Testis (tissue), 3 donors: ENCODE data around the gene GRIK4. TPM values are rescaled to one million over a fixed set of nuclear protein-coding genes. Genes with fewer than 3 reads are reported as not detected.

Source experiments
- DNase-seq: peaks from one replicate; pipeline ENCODE4 v3.0.0-alpha.2; 2019
- H3K27ac ChIP-seq, 2 donors: fragments of 200-600 bp; sonication (generic); one replicate each; pipeline ENCODE4 v1.5.1; 2019
- H3K27me3 ChIP-seq: fragments of 200-600 bp; sonication (generic); one replicate; pipeline ENCODE4 v1.5.1; 2019
- H3K36me3 ChIP-seq: fragments of 200-600 bp; sonication (generic); one replicate; pipeline ENCODE4 v1.5.1; 2017; ENCODE audit warnings: low read depth; ENCODE audit errors: missing control alignments
- H3K4me1 ChIP-seq: fragments of 200-600 bp; sonication (generic); one replicate; pipeline ENCODE4 v1.5.1; 2019
- H3K4me3 ChIP-seq, 2 donors: fragments of 200-600 bp; sonication (generic); one replicate each; pipeline ENCODE4 v1.5.1; 2017 to 2019
- H3K9me3 ChIP-seq: fragments of 200-600 bp; sonication (generic); one replicate; pipeline ENCODE4 v1.5.1; 2017
- POLR2A ChIP-seq: fragments of 450-650 bp; IDR thresholded peaks from one replicate; pipeline ENCODE4 v1.6.1; 2017; ENCODE audit warnings: antibody characterized with exemption, mild to moderate bottlenecking, moderate library complexity
- WGBS, 2 donors: methylation state at CpG; one replicate each; pipeline ENCODE4 v1.1.5; 2018; 5-methylcytosine and 5-hydroxymethylcytosine counted together
- intact Hi-C: fragments of 100-400 bp; cut with DNase I; formaldehyde crosslinking; loops from one replicate; pipeline ENCODE4 v1.15.1; 2023; ENCODE audit warnings: low total_unique reads
- polyA plus RNA-seq: library from polyadenylated mRNA; stranded (reverse); fragments of 350-450 nt; fragmentation: Illumina TruSeq; extraction: RNeasy Lipid Tissue Mini Kit (QIAGEN cat#74804); gene quantifications from one replicate; pipeline ENCODE4 v1.2.3, GENCODE V29; 2014; ENCODE audit warnings: low read depth, low replicate concordance; ENCODE audit not compliant: insufficient read depth
- total RNA-seq, 2 donors: library from RNA; depleted of rRNA; stranded (reverse); fragments of >200 nt; gene quantifications; one replicate each; pipeline ENCODE4 v1.2.3, GENCODE V29; 2016
- TF ChIP-seq, protein P1 (sequence below), 3 experiments: fragments of 450-650 bp in 2 of 3; fragments of 200-600 bp in 1 of 3; sonication (generic) in 1 of 3; IDR thresholded peaks; one replicate each; pipeline ENCODE4 v1.5.1; 2016 to 2019; ENCODE audit warnings: antibody characterized with exemption in 3 of 3, mild to moderate bottlenecking in 2 of 3, moderate library complexity in 1 of 3

GRIK4 gene
- total and polyA plus RNA-seq, 3 donors from 2014 or later, result 2.6 to 3.0 (median 2.6) TPM

GRCh38 chr11:120995184-120995583, 483.6 kb downstream of the GRIK4 start:
- Histone ChIP-seq H3K9me3 (no peaks in the 10 kb centered on the region), H3K4me1 (no peaks in the 10 kb centered on the region), H3K27me3 (no peaks in the 10 kb centered on the region), H3K36me3 (no peaks in the 10 kb centered on the region), H3K27ac (no peak overlapping the region), H3K4me3 (no peak overlapping the region)
- WGBS, 2 donors, result 95 to 97% methylated on average over 2 of the region's 2 CpGs
- intact Hi-C loops, result no loop called here
- DNase-seq, result no peak
- TF ChIP-seq, protein P1, sequence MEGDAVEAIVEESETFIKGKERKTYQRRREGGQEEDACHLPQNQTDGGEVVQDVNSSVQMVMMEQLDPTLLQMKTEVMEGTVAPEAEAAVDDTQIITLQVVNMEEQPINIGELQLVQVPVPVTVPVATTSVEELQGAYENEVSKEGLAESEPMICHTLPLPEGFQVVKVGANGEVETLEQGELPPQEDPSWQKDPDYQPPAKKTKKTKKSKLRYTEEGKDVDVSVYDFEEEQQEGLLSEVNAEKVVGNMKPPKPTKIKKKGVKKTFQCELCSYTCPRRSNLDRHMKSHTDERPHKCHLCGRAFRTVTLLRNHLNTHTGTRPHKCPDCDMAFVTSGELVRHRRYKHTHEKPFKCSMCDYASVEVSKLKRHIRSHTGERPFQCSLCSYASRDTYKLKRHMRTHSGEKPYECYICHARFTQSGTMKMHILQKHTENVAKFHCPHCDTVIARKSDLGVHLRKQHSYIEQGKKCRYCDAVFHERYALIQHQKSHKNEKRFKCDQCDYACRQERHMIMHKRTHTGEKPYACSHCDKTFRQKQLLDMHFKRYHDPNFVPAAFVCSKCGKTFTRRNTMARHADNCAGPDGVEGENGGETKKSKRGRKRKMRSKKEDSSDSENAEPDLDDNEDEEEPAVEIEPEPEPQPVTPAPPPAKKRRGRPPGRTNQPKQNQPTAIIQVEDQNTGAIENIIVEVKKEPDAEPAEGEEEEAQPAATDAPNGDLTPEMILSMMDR (IDR thresholded peaks at IDR 0.05), result no peak
- TF ChIP-seq POLR2A, result no peak

- no peak for TF ChIP-seq POLR2A
- TF ChIP-seq, protein P1 (IDR thresholded peaks at IDR 0.05), result no peak
- Histone ChIP-seq H3K27ac (no peak overlapping the region), H3K4me3 (no peak overlapping the region), H3K4me1 (no peaks in the 10 kb centered on the region), H3K9me3 (no peaks in the 10 kb centered on the region), H3K36me3 (no peaks in the 10 kb centered on the region), H3K27me3 (no peaks in the 10 kb centered on the region)
- no peak for DNase-seq
- intact Hi-C loops, result no loop called here
- WGBS, 2 donors, result 93% methylated on average over 5 of the region's 5 CpGs
Observed at GRCh38 chr11:120996973-120997372, 485.4 kb downstream of the GRIK4 start.

GRCh38 chr11:120998581-120998980, 487.0 kb downstream of the GRIK4 start:
- H3K27me3 ChIP-seq, result no peaks in the 10 kb centered on the region
- 97 to 100% methylated on average over 1 of the region's 1 CpG for WGBS, 2 donors
- H3K9me3 ChIP-seq, result no peaks in the 10 kb centered on the region
- no peak for DNase-seq
- intact Hi-C loops, result no loop called here
- H3K36me3 ChIP-seq, result no peaks in the 10 kb centered on the region
- no peak for TF ChIP-seq POLR2A
- TF ChIP-seq, protein P1 (IDR thresholded peaks at IDR 0.05), result no peak
- no peaks in the 10 kb centered on the region for H3K4me1 ChIP-seq
- H3K27ac ChIP-seq, result no peak overlapping the region
- H3K4me3 ChIP-seq, result no peak overlapping the region

DNA sequence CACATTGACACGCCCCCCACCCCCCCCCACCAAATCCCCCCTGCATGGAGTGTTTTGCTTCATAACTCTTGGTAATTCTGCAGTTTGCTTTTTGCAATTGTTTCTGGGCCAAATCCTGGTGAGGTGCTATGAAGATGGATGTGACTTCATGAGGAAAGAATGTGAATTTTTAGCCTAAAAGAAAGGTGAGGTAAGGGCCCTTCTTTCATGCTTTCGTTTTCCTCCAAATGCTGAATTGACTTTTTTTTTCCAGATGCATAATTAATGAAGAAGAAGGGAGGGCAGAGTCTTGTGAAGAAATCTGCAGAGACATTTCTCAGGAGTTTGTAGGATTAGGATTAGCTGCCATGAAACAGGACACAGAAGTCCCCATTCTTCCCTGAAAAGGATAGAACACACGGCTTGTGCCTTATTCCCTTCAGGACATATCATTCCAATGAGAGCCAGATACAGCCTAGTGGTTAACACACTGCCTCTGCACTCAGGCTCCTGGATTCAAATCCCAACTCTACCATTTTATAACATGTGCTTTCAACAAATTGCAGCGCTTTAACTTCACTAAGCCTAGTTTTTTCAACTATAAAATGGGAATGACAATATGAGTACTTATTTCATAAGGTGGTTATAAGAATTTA, 492.8 kb downstream of the GRIK4 start:
- intact Hi-C loops, result no loop called here
- no peak for TF ChIP-seq POLR2A
- TF ChIP-seq, protein P1 (IDR thresholded peaks at IDR 0.05), result no peak
- no peak overlapping the region for H3K27ac ChIP-seq
- no peaks in the 10 kb centered on the region for H3K9me3 ChIP-seq
- H3K4me3 ChIP-seq, result no peak overlapping the region
- no peaks in the 10 kb centered on the region for H3K27me3 ChIP-seq
- no peaks in the 10 kb centered on the region for H3K4me1 ChIP-seq
- WGBS, 2 donors, result 55 to 58% methylated on average over 4 of the region's 4 CpGs
- H3K36me3 ChIP-seq, result no peaks in the 10 kb centered on the region
- DNase-seq, result no peak

- DNase-seq, result no peak
- Histone ChIP-seq H3K4me3 (no peak overlapping the region), H3K4me1 (no peaks in the 10 kb centered on the region), H3K9me3 (no peaks in the 10 kb centered on the region), H3K27ac (no peak overlapping the region), H3K27me3 (no peaks in the 10 kb centered on the region), H3K36me3 (no peaks in the 10 kb centered on the region)
- no peak for TF ChIP-seq POLR2A
- TF ChIP-seq, protein P1 (IDR thresholded peaks at IDR 0.05), result no peak
- intact Hi-C loops, result no loop called here
- WGBS, 2 donors, result 93 to 97% methylated on average over 1 of the region's 1 CpG
Observed at GRCh38 chr11:121006922-121007321, 495.4 kb downstream of the GRIK4 start.
